ENCODE data around the gene ITK. TPM values are rescaled to one million over a fixed set of nuclear protein-coding genes. Genes with fewer than 3 reads are reported as not detected.

ITK gene
- total and polyA plus RNA-seq, 2 of the 8 experiments (the other 6 are each of a cell fraction or from before 2014, with no cell fraction given): 0.05 TPM; not detected in 1

- H2AFZ ChIP-seq (ENCODE audit: low read length): no peak overlapping the region
- H3K4ac ChIP-seq (replicated peaks; ENCODE audit: insufficient read length, low read depth, low read length): no peak overlapping the region
- H4K91ac ChIP-seq (replicated peaks; ENCODE audit: insufficient read length, low read length): no peak overlapping the region
- H3K4me1 ChIP-seq (replicated peaks in 1 of 4; ENCODE audit: control insufficient read depth in 3 of 4, insufficient read depth in 4 of 4, low read length in 3 of 4): no peaks in the 10 kb centered on the region
- H3K23me2 ChIP-seq (ENCODE audit: low read depth, low read length): no peaks in the 10 kb centered on the region
- FAIRE-seq (no peak), DNase-seq (ENCODE audit: low read depth in 1 of 2, low spot score in 2 of 2) (no peak)
- H3K4me3 ChIP-seq (ENCODE audit: extremely low read depth in 1 of 4, insufficient read depth in 2 of 4, low read depth in 3 of 4, low read length in 4 of 4): no peak overlapping the region
- ChIA-PET POLR2A (ENCODE audit: partially characterized antibody) (no interaction called here), CTCF (ENCODE audit: partially characterized antibody) (interaction anchor here (1.1 to 1.5 kb wide), 2 partner anchors 8 kb away, joined by 5 read pairs; partner anchors contain the start of gene GARIN3)
- no peak overlapping the region for H2BK5ac ChIP-seq (ENCODE audit: low read depth, low read length)
- no peaks in the 10 kb centered on the region for H3K27me3 ChIP-seq (replicated peaks in 1 of 4; ENCODE audit: control insufficient read depth in 3 of 4, extremely low read depth in 1 of 4, insufficient read depth in 3 of 4, low read length in 3 of 4)
- no peak overlapping the region for H3K9ac ChIP-seq (replicated peaks in 1 of 4; ENCODE audit: extremely low read depth in 1 of 4, low read depth in 3 of 4, low read length in 3 of 4)
- no peak overlapping the region for H3K56ac ChIP-seq (replicated peaks; ENCODE audit: insufficient read length, low read depth, low read length)
- H2BK20ac ChIP-seq (ENCODE audit: low read length): no peak overlapping the region
- H3K79me2 ChIP-seq (ENCODE audit: control insufficient read depth in 1 of 2, insufficient read depth in 2 of 2, low read length in 2 of 2): no peaks in the 10 kb centered on the region
- no peaks in the 10 kb centered on the region for H3K9me3 ChIP-seq (ENCODE audit: insufficient read depth in 2 of 2, low read depth in 1 of 2, low read length in 1 of 2)
- no peak overlapping the region for H3K4me2 ChIP-seq (ENCODE audit: insufficient read depth in 1 of 2, low read depth in 2 of 2, low read length in 2 of 2)
- H2BK12ac ChIP-seq (ENCODE audit: low read depth, low read length): no peak overlapping the region
- WGBS, 2 experiments (ENCODE audit: extremely low coverage in 1 of 2, insufficient coverage in 1 of 2, insufficient read length in 1 of 2, insufficient replicate concordance in 2 of 2, low coverage in 1 of 2, low lambda C conversion rate in 2 of 2, missing lambda C conversion rate in 1 of 2): 25% methylated on average over 1 of the region's 1 CpG; no CpG with 5 or more reads in 1 of the 2 experiments
- H3K18ac ChIP-seq (ENCODE audit: extremely low read depth, low read length): no peak overlapping the region
- H3K14ac ChIP-seq (ENCODE audit: insufficient read length): no peak overlapping the region
- H4K8ac ChIP-seq (ENCODE audit: extremely low read depth, insufficient read depth, low read length): no peak overlapping the region
- H3K27ac ChIP-seq (ENCODE audit: low read depth, low read length): no peak overlapping the region
- H3K36me3 ChIP-seq (ENCODE audit: control insufficient read depth in 2 of 4, insufficient read depth in 4 of 4, low read length in 3 of 4): no peaks in the 10 kb centered on the region
- H2BK15ac ChIP-seq (ENCODE audit: low read length): no peak overlapping the region
- H3K79me1 ChIP-seq (ENCODE audit: low read depth, low read length): no peaks in the 10 kb centered on the region
- TF ChIP-seq BCL11A (IDR thresholded peaks at IDR 0.05; ENCODE audit: low read depth in 2 of 2, low read length in 2 of 2) (no peak), SP2 (IDR thresholded peaks at IDR 0.05; ENCODE audit: low read length) (no peak), NANOG (IDR thresholded peaks at IDR 0.05; ENCODE audit: insufficient read depth, low read depth, low read length, poor library complexity, severe bottlenecking) (no peak), GABPA (IDR thresholded peaks at IDR 0.05; ENCODE audit: borderline replicate concordance, insufficient read depth, low read length) (no peak), KDM5A (IDR thresholded peaks at IDR 0.05; ENCODE audit: low read length) (no peak), CREB1 (IDR thresholded peaks at IDR 0.05) (no peak), RNF2 (IDR thresholded peaks at IDR 0.05; ENCODE audit: borderline replicate concordance, low read depth, low read length, missing control alignments, poor library complexity, severe bottlenecking) (no peak), RFX5 (IDR thresholded peaks at IDR 0.05; ENCODE audit: borderline replicate concordance, low read depth, low read length) (no peak), HDAC2 (IDR thresholded peaks at IDR 0.05; ENCODE audit: borderline replicate concordance in 1 of 2, low read depth in 2 of 2, low read length in 2 of 2) (no peak), EGR1 (IDR thresholded peaks at IDR 0.05; ENCODE audit: borderline replicate concordance, low read depth, low read length) (no peak)
- H3K23ac ChIP-seq (ENCODE audit: insufficient read length): no peak overlapping the region
- H2BK120ac ChIP-seq (replicated peaks; ENCODE audit: low read depth, low read length): no peak overlapping the region
- no peak overlapping the region for H2AK5ac ChIP-seq (ENCODE audit: low read depth, low read length)
- H4K5ac ChIP-seq (ENCODE audit: insufficient read length, low read depth, low read length): no peak overlapping the region
- no peaks in the 10 kb centered on the region for H4K20me1 ChIP-seq (replicated peaks in 1 of 2; ENCODE audit: control insufficient read depth in 1 of 2, insufficient read depth in 2 of 2, low read length in 2 of 2)
Observed at GRCh38 chr5:157157293-157157891, 23.2 kb upstream of the ITK start.

Measured in H1 (cell line).